HCT116 (cell line): ENCODE data around the gene TFCP2L1.

Experiments
- CEBPB ChIP-seq: IDR thresholded peaks from 2 replicates; pipeline ENCODE4 v1.6.1; 2012; ENCODE audit warnings: low read depth
- ELF1 ChIP-seq: IDR thresholded peaks from 2 replicates; pipeline ENCODE4 v1.6.1; 2012; ENCODE audit warnings: low read depth, borderline replicate concordance
- EZH2 ChIP-seq: fragments of 200-600 bp; sonication (generic); IDR thresholded peaks from 2 replicates; pipeline ENCODE4 v1.6.1; 2017; ENCODE audit warnings: antibody characterized with exemption, mixed run types
- POLR2AphosphoS5 ChIP-seq: IDR thresholded peaks from 2 replicates; pipeline ENCODE4 v1.6.1; 2011; ENCODE audit warnings: mild to moderate bottlenecking, low read depth, low read length, moderate library complexity
- SRF ChIP-seq: IDR thresholded peaks from 2 replicates; pipeline ENCODE4 v1.6.1; 2012; ENCODE audit warnings: low read depth
- TF ChIP-seq, protein P1 (sequence below), 3 experiments: fragments of 200-600 bp in 1 of 3; sonication (generic) in 1 of 3; IDR thresholded peaks in 2 of 3; conservative IDR thresholded peaks in 1 of 3; 2 replicates each; pipeline ENCODE4 v1.5.1; 2012 to 2017; ENCODE audit warnings: low read depth in 2 of 3, low read length in 2 of 3, antibody characterized with exemption in 1 of 3, borderline replicate concordance in 1 of 3, control low read depth in 1 of 3, mild to moderate bottlenecking in 1 of 3, mixed read lengths in 1 of 3, mixed run types in 1 of 3, moderate library complexity in 1 of 3; ENCODE audit not compliant: insufficient read depth in 1 of 3
- TF ChIP-seq, protein P2 (sequence below): IDR thresholded peaks from 2 replicates; pipeline ENCODE4 v1.6.1; 2012

DNA sequence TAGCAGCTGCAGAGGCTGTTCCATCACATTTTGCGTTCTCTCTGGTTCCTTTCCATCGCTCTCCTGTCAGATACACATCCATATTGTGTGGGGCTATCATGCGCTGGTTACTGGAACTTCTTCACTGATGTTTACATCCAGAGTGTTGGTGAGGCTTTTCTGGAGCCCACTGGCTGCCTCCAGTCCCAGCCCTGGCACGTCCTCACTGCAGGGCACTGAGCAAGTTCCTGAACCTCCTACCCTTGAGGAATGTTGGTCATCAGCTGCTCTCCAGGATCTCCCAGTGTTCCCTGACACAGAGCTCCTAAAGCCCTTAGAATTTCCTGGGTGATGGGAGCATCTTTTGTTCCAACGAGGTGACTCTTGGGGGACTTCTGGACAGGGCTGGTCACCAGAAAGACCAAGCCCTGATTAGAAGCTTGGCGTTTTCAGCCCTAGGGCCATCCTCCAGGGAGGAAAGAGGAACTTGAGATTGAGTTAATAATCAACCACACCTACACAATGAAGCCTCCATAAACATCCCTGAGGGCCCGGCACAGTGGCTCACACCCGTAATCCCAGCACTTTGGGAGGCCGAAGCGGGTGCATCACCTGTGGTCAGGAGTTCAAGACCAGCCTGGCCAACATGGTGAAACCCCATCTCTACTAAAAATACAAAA is 81.3 kb downstream of the TFCP2L1 start:
- TF ChIP-seq, protein P1, sequence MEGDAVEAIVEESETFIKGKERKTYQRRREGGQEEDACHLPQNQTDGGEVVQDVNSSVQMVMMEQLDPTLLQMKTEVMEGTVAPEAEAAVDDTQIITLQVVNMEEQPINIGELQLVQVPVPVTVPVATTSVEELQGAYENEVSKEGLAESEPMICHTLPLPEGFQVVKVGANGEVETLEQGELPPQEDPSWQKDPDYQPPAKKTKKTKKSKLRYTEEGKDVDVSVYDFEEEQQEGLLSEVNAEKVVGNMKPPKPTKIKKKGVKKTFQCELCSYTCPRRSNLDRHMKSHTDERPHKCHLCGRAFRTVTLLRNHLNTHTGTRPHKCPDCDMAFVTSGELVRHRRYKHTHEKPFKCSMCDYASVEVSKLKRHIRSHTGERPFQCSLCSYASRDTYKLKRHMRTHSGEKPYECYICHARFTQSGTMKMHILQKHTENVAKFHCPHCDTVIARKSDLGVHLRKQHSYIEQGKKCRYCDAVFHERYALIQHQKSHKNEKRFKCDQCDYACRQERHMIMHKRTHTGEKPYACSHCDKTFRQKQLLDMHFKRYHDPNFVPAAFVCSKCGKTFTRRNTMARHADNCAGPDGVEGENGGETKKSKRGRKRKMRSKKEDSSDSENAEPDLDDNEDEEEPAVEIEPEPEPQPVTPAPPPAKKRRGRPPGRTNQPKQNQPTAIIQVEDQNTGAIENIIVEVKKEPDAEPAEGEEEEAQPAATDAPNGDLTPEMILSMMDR (IDR thresholded peaks at IDR 0.05 in 2 of 3, conservative IDR thresholded peaks at IDR 0.05 in 1 of 3; ENCODE audit: borderline replicate concordance in 1 of 3, insufficient read depth in 1 of 3, low read depth in 2 of 3, low read length in 2 of 3): no peak
- no peak for TF ChIP-seq POLR2AphosphoS5
- no peak for TF ChIP-seq CEBPB
- TF ChIP-seq, protein P2, sequence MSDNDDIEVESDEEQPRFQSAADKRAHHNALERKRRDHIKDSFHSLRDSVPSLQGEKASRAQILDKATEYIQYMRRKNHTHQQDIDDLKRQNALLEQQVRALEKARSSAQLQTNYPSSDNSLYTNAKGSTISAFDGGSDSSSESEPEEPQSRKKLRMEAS: no peak
- no peak for TF ChIP-seq EZH2
- no peak for TF ChIP-seq SRF
- no peak for TF ChIP-seq ELF1
